NCI-H2227 (cell line): ENCODE results near the gene CCDC14.
"Not testable (repeated sequence)": the region's sequence is repeated elsewhere in the genome, so short reads cannot be mapped to it uniquely, and the experiment has no call there.

Experiments
- DNase-seq: peaks from one replicate; lab custom pipeline; 2025; ENCODE audit not compliant: unreplicated experiment; lab: John Stamatoyannopoulos, UW

The CCDC14 gene

DNA sequence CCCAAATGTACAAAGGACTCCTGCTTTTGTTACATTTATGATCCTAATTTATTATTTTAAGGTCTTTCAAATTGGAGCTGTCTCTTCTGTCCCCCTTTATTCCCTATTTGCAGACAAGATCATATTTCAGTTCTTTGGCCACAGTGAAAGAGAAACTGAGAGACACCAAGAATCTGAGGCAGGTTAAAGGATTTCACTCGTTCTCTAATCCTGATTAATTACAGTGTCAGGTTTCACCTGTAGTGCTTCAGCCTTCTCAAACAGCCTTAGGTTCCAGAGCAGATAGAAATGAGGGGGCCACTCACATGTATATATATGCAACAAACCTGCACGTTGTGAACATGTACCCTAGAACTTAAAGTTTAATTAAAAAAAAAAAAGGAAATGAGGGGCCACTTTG is 6.2 kb upstream of the CCDC14 start:
- DNase-seq: not testable (repeated sequence)

DNA sequence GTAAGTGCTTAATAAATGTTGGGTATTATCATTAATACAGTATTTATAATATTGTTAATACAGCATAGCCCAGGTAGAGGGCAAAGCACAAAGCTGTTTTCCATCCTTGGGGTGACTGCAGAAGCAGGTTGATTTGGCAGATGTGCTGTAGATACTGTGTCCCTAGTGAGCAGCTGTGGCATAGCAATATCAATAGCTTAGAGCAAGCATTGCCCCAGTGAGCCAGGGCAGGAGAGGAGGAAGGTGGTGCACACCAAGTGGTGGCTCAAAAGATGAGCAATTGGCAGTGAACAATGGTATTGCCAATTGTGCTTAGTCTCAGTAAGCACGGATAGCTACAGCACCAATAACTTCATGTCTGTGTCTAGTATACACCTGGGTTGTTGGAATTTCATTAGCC is 5.8 kb upstream of the CCDC14 start:
- DNase-seq: not testable (repeated sequence)

DNA sequence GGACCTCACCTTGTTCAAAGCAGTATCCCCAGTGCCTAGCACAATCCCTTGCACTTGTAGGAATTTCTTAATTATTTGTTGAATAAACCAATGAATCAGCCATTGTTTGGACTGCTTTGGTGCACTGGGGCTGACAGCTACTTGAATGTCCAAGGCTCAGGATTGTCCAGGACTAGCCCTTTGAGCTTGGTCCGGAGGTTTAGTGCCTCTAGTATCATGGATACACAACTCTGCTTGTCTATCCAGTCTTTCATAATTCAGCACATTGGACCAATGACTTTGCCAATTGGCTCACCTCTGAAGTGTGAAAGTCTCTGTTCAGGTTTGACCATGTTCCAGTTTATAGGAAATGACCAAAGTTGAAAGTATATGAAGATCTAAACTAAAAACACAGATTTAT is 3.8 kb upstream of the CCDC14 start:
- DNase-seq: not testable (repeated sequence)

DNA sequence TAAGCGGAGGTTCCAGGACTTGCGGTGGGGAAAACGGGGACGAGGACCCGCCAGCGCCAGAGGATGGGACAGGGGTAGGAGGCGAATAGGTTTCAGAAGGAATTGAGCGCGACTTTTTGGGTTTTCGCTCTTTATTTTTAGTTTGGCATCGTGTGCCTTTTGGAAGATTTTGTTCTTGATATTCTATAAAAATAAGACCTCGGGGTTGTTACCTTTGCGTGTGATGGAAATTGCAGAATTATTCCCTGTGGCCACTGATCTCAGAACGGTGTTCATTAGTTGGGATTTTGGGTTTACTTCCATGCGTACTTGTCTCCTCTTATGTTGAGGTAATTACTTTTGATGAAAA is 453 bp upstream of the CCDC14 start:
- no peak for DNase-seq

DNA sequence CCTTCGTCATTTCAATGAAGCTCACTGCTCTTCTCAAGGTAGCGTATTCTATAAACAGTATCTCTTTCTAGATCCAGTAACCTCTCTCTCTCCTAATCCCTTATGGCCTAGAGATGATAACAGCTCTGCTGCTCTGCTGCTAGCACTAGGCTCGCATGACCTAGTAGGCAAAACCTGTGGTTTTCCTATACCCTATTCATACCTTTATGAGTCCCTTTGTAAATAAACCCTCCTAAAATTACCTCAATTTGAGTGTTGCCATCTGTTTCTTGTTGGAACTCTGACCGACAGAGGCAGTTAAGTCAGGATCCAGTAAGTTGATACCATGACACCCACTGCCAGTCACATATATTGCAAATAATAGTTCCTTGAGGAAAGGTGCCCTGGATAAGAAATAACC is 7.3 kb downstream of the CCDC14 start:
- DNase-seq: no peak

DNA sequence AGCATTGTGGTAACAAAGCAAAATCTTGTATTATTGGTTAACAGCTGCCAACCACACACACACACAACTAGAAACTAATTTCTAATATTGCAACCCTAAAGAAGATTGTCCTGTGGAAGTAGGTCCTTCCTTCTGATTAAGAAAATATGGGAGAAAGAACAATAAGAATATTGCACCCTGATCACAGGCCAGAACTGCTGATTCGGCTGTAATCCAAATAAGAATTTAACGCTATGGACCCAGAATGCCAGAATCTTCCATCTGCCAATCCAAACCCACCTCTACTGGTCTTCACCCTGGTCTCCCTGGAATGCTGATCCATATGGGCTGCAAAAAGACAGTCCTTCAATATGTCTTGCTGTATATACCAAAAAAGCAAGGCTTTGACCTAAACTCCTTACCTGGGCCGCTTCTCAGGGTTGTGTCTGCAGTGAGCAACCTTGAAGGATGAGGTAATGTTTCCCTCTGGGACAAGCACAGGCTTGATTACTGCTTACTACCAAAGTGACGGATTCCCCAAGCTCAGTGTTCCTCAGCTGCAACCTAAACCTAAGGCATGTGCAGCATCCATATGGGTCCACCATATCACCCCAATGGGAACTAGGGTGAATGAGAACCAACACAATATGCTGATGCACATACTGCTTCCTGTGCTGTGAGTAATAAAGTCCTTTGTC is 8.0 kb downstream of the CCDC14 start:
- DNase-seq: no peak

DNA sequence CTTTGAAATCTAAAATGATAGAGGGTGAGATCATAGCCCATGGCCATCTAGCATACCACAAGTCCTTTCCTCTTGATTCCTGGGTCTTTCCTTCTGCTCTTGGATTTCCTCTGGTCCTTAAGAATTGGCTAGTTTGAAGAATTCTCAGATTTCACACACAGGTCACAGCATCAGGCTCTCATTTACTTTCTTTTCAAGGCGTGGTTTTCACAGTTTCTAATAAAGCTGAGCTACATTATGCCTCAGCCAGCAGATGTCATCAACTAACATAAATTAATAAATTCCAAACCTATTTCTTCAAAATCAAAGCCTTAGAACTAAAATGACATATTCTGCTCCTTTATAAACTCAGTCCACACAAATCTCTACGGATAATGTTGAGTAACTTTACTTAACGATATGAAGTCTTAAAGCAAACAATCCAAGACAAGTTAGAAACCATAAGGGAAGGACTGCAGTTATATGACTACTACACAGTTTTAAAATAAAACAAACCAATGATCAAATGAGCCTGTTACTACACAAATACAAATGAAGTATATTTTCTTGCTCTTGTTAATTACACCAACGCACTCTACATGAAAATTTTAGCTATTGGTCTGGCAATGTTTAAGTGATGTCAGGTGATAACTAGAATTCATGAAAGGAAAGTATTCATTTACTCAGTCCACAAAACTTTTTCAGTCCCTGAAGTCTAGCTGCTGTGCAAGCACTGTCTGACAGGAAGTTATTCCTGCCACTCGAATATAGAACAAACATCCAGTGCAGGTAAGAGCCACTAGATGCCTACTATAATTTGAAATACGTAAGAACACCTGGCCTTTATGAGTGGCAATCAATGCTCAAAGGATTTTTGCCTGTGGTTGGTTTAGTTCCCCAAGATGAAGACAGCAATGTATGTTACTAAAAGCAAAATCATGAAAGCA is 9.2 kb downstream of the CCDC14 start:
- no peak for DNase-seq

DNA sequence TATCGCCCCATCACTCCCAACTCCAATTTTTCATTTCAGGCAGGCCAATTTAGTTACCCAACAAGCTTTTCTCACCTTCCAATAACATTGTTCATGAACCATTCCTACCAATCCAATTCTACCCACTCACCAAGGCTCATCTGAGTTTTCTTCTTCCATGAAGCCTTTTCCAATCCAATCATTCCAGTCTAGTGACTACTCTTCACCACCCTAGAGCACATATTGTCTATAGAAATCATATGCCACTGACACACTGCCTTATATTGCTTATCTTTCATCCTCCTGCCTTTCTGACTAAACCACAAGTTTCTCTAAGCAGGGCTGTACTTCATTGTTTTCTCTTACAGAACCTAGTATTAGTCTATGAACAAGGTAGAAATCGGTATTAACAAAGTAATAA is 11.4 kb downstream of the CCDC14 start:
- no peak for DNase-seq

DNA sequence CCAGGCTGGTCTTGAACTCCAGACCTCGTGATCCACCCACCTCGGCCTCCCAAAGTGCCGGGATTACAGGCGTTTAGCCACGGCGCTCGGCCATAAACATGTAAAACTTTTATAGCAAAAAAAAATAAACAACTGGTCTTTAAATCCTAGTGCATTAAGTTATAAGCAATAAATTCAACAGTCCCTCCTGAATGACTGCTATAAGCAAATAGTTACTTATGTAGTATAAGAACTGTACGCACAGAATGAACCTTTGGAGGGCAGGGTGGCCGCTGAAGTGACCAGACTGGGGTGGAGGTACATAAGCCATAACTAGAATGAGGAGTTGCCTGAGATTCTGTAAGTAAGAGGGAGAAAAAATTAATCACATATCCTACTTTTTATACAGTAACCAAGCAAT is 12.6 kb downstream of the CCDC14 start:
- no peak for DNase-seq

DNA sequence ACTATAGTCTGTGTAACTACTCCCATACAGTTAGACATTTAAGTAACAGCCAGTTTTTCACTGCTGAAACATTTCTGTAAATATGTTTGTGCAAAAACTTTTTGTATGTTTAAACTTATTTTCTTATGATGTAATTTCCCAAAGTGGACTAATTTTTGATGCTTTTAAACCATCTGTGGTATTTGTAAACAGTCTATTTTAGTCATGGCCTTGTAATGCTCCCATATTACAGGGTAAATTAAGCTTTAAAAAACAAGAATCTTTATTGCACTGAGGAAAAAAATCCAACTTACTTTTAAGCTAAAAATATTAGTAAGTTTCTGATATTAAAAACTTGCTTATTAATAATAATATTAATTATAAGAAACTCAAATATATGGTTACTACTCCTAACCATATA is 13.5 kb downstream of the CCDC14 start:
- no peak for DNase-seq

DNA sequence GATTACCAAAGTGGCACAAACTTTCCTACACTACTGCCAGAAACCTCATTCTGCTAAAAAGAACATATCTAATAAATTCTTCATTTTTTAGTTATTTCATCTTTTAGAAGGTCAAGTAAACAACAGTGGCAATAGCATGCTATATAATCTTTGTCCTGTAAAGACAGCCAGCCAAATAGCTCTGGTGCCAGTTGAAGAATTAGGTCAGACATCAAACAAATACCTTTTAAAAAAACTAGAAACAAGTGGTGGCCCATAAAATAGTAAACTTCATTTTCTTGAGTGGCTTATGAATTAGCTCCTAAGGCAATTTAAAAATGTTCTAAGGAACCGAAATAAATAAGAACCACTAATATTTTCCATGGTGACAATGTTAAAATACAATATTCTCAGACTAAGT is 19.5 kb downstream of the CCDC14 start:
- DNase-seq: no peak

DNA sequence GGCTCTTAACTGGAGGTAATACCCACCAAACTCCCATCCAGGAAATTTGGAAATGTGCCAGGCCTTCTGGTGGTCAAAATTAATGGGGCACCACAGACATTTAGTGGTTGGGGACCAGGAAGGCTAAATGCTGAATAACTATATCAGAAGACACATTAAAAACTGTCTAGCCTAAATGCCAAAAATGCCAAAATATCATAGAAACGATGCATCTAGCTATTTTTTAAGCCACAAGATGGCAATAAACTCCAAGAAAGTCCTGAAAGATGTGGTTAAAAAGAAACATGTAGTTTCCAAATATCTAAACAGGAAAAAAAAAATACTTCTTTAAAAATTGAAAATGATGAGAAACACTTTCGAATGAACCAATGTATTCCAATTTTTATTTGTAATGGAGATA is 19.9 kb downstream of the CCDC14 start:
- no peak for DNase-seq

DNA sequence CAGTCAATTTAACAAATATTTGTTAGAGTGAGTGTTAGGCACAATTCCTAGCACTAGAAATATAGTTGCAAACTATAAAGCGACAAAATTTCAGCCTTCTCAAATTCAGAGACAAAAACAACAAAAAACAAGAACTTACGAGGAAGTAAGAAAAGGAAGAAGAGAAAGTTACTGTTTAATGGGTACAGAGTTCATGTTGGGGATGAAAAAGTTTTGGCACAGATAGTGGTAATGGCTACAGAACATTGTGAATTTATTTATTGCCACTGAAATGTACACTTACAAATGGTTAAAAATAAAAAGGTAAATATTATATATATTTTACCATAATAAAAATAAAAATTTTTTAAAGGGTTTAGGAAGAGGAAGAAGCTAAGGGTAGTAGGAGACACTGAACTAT is 21.3 kb downstream of the CCDC14 start:
- DNase-seq: no peak

DNA sequence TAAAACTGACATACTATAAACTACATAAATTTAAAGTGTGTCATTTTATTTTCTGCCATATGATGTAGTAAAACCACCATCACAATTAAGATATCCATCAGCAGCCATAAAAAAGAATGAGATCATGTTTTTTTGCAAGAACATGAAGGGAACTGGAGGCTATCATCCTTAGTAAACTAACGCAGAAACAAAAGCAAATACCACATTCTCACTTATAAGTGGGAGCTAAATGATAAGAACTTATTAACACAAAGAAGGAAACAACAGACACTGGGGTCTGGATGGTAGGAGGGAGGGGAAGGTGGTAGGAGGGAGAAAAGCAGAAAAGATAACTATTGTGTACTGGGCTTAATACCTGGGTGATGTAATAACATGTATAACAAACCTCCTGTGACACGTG is 24.6 kb downstream of the CCDC14 start:
- no peak for DNase-seq

DNA sequence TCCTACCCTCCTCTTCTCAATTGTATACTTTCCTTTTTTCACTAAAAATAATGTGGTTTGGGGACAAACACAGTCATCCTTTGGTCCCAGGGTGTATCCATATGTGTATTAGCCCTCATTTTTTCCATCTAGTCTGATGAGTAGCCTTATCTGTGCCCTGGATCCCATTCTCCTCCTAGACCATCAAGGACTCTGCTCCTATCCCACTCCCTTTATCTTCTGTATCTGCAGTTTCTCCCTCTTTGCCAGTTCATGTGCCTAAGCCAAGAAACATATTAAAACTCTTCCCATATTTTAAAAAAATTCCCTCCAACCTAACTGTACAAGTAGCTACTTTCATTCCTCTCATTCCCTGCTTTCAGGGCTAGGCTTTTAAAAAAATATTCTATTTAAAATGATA is 25.2 kb downstream of the CCDC14 start:
- no peak for DNase-seq

DNA sequence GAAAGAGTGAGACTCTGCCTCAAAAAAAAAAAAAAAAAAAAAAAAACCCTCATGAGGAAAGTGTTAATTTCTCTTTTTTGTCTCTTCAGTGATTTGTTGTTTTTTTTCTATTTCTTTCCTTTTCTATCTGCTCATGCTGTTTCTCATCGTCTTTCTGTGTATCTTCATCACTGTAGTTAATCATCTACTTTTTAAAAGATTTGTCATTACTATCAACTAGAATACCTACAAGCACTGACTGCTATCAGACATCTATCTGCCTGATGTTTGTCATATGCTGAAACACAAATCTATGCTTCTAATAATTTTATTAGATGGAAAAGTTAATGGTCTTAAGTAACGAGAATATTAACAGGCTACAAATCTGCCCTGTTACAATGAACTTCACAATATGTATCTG is 26.8 kb downstream of the CCDC14 start:
- DNase-seq: no peak

DNA sequence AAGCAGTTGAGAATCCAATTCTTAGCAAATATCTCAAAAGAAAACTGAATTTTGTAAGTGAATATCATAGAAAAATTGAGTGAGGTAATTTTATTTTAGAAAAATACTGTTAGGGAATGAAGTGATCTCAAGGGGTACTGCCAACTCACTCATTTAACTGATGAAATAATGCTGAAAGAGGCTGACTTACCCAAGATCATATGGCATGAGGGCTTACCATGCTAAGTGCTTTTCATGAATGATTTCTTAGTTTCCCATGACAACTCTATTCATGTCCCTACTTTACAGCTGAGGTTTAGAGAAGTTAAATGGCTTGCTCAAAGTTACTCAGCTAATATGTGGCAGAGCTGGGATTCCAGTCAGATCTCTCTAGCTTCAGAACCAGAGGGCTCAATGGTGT is 30.6 kb downstream of the CCDC14 start:
- DNase-seq: no peak

DNA sequence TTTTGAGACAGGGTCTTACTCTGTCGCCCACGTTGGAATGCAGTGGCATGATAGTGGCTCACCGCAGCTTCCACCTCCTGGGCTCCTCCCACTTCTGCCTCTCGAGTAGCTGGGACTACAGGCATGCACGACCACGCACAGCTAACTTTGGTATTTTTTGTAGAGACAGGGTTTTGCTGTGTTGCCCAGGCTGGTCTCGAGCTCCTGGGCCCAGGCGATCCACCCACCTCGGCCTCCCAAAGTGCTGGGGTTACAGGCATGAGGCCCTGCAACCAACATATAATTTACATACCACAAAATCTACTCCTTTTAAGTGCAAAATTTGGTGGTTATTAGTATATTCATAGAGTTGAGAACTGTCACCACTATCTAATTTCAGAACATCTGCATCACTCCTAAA is 31.7 kb downstream of the CCDC14 start:
- DNase-seq: no peak

DNA sequence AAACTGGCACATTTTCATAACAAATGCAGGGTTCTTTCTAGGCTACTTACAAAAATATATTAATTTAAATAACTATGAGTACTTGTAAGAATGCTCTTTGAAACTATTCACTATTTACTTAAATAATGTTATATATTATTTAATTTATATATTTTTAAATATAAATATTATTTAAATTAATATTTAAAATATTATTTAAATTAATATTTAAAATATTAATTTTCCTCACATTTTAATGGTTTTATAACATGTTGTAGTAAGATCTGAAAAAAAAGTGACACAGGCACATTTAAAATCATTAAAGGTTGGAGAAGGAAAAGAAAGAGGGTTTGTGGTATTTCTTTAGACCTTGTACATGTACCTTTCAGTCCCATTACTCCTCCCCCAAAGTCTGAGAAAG is 34.6 kb downstream of the CCDC14 start:
- no peak for DNase-seq

DNA sequence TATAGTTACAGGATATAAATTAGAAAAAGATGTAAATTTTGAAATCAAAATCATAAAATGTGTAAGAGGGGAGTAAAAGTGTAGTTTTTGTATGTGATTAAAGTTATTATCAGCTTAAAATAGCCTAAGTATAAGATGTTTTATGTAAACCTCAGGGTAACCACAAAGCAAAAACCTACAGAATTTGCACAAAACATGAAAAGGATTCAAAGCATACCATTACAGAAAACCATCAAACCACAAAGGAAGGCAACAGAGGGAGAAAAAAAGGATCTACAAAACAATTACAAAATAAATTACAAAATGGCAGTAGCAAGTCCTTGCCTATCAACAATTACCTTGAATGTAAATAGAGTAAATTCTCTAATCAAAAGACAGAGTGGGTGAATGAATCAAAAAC is 40.2 kb downstream of the CCDC14 start:
- DNase-seq: no peak

DNA sequence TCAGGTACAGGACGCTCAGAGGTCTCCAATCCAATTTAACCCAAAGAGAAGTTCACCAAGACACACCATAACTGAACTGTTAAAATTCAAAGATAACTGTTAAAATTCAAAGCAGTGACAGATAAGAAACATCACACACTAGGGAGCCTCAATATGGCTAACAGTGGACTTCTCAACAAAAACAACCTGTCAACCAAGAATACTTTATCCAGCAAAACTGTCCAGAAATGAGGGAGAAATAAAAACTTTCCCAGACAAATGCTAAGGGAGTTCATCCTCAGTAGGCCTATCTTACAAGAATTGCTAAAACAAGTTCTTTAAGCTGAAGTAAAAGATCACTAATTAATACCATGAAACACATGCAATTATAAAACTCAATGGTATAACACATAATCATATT is 40.6 kb downstream of the CCDC14 start:
- DNase-seq: no peak

DNA sequence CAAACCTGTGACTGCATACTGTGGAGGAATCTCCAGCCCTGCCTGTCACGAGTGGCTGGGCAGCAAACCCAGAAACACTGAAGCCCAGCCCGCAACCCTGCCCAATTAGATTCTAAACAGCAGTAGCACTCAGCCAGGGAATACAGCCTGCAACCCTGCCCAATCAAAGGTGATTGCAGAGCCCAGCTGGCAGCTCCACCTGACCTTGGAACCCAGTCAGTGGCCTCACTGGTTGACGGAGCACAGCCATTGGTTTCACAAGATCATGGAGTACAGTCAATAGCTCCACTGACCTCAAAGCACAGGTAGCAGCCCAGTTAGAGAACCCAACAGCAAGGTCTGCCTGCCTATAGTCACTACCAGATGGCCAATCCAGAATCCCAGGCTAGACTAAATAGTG is 41.7 kb downstream of the CCDC14 start:
- no peak for DNase-seq

DNA sequence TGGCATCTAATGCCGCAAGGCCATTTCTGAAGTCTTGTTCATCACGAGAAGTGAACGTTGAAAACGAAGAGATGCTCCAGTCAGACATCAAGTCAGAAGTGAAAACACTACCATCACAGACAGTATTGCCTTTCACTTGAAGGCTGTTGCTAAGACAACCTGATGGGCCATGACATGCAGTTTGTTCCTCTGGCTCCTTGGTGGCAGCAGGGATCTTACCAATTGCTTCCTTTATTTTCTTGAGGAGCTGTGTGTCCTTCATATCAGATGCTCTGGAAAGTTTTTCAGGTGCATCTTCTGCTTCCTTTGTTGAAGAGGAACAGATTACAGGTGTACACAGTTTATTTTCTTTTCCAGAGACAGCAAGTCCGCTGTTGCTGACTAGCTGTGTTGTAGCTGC is 46.2 kb downstream of the CCDC14 start:
- DNase-seq: no peak
